Activated T-cell treated with anti-CD3 and anti-CD28 coated beads, Interleukin-2, amount 50 U/mL, for 24 hours (primary cell): ENCODE results near the gene MRPL44.

ENCODE experiments used
- DNase-seq: peaks from one replicate; pipeline ENCODE4 v3.0.0-alpha.2; 2020
- H3K27ac Mint-ChIP-seq: 2 replicates; pipeline ENCODE4 v1.8.0; 2020; ENCODE audit warnings: mild to moderate bottlenecking, mixed read lengths
- H3K27me3 Mint-ChIP-seq: 2 replicates; pipeline ENCODE4 v1.8.0; 2020; ENCODE audit warnings: mixed read lengths
- H3K36me3 Mint-ChIP-seq: 2 replicates; pipeline ENCODE4 v1.8.0; 2020; ENCODE audit warnings: low read depth, mixed read lengths
- H3K4me1 Mint-ChIP-seq: 2 replicates; pipeline ENCODE4 v1.8.0; 2020; ENCODE audit warnings: low read depth, mixed read lengths
- H3K4me3 Mint-ChIP-seq: 2 replicates; pipeline ENCODE4 v1.8.0; 2020; ENCODE audit warnings: mild to moderate bottlenecking, moderate library complexity, mixed read lengths
- H3K9me3 Mint-ChIP-seq: 2 replicates; pipeline ENCODE4 v1.8.0; 2020; ENCODE audit warnings: mixed read lengths

MRPL44 gene

DNA sequence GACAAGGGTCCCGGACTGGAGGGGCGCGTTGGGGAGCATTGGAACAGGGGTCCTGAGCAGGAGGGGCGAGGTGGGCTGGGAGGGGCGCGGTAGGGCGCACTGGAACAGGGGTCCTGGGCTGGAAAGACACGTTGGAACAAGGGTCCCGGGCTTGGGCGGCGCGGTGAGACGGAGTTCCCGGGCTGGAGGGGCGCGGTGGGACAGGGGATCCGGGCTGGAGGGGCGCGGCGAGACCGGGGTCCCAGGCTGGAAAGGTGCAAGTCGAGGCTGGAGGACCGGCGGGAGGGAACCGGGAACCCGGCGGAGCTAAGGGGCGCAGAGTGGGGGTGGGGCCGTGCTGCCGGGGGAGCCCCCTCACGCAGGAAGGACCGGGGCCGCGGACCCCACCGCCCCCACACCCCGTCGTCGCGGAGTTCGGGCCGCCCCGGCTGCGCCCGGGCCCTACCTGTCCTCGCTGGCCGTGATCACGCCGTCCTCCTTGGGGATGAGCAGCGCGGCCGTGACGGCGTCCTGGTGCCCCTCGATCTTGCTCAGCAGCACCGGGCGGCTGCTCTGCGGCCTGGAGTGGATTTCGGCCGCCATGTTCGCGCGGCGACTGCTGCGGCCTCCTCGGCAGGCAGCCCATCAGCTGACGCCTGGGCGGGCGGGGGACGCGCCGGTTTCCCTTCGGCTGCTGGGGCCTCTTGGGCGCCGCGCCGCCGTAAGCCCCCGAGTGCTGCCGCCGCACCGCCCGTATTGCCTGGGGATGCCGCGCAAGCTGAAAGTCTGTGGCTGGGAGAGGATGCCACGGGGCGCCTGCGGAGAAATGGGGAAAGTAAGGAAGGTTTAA, 12.3 kb upstream of the MRPL44 start, which contains the start of gene WDFY1:
Gene WDFY1 (minus strand): TSS at position 633 of the 829 bp plus-strand sequence. CDS start 51 bp downstream, at position 582.
- H3K4me3 Mint-ChIP-seq, result peak within 1 kb of the TSS; percentile 93
- H3K9me3 Mint-ChIP-seq, result peaks cover 4% of the 10 kb centered on the region
- peak within 1 kb of the TSS; percentile 89 for H3K27ac Mint-ChIP-seq
- H3K27me3 Mint-ChIP-seq, result no peaks in the 10 kb centered on the region
- peaks cover 62% of the 10 kb centered on the region for H3K4me1 Mint-ChIP-seq
- peak; percentile 88 for DNase-seq
- H3K36me3 Mint-ChIP-seq, result peaks cover 30% of the 10 kb centered on the region

GRCh38 chr2:223945755-223946154, 11.5 kb upstream of the MRPL44 start:
- Mint-ChIP-seq H3K36me3 (peaks cover 25% of the 10 kb centered on the region), H3K27ac (peak overlapping the region; percentile 87), H3K4me1 (peaks cover 67% of the 10 kb centered on the region), H3K9me3 (peaks cover 4% of the 10 kb centered on the region), H3K4me3 (peak overlapping the region; percentile 93), H3K27me3 (no peaks in the 10 kb centered on the region)
- DNase-seq, result no peak

DNA sequence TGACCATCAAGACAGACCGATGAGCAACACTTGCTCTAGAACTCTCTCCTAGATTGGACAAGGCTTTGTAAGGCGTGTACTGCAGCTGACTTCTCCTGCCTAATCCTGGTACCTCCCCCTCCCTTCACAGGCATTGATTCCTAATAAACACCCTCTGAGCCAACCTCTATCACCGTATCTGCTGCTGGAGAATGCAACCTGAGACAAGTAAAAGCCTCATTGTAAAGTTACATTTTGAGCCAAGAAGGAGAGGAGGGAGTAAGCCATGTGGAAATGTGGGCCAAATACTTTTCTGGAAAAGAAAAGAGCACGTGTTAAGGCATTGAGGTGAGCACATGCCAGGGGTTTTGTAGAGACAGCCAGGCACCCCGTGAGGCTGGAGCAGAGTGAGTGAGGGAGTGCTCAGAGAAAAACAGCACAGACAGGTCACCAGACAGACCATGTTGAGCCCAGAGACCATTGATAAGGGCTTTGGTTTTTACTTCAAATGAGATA, 9.5 kb upstream of the MRPL44 start:
- Mint-ChIP-seq H3K27me3 (no peaks in the 10 kb centered on the region), H3K4me3 (no peak overlapping the region), H3K27ac (peak overlapping the region; percentile 20), H3K4me1 (peaks cover 71% of the 10 kb centered on the region), H3K36me3 (peaks cover 18% of the 10 kb centered on the region), H3K9me3 (no peaks in the 10 kb centered on the region)
- no peak for DNase-seq

- no peak for DNase-seq
- Mint-ChIP-seq H3K36me3 (peaks cover 6% of the 10 kb centered on the region), H3K27ac (peak overlapping the region; percentile 90), H3K4me3 (no peak overlapping the region), H3K4me1 (peaks cover 68% of the 10 kb centered on the region), H3K27me3 (no peaks in the 10 kb centered on the region), H3K9me3 (no peaks in the 10 kb centered on the region)
Measured at GRCh38 chr2:223949241-223949840, 7.9 kb upstream of the MRPL44 start.

DNA sequence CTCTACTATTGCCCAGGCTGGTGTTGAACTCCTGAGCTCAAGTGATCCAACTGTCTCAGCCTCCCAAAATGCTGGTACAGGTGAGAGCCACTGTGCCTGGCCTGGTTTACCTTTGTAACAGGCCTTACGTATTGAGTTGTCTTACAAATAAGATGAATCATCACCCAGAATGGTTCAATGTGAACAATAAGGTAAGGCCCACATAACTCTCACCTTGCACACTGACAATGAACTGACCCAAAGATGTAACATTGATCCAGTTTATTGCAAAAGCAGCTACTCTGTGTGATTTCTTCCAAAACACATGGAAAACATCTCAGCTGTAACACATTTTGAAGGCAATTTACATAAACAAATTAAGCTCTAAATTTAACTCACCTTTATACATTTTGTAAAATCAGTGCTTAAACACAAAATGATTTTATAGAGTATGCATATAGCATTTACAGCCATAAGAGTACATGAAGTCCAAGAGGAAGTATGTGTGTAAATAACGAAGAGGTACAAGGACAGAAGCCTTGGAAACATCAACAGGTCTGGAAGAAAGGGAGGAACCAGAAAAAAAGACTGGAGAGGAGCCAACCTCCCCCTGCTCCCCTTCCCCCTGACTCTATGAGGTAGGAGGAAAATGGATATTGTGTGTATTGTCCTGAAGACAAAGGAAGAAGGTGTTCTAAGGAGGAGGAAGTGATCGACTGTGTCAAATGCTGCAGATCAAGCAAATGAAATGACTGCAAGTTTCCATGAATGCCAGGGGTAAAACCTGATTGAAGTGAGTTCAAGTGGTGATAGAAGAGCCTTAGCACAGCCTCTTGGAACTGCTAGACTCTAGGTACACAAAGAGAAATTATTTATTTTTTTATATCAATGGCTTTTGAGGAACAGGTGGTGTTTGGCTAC, 6.6 kb upstream of the MRPL44 start:
- Mint-ChIP-seq H3K9me3 (no peaks in the 10 kb centered on the region), H3K27ac (peak overlapping the region; percentile 90), H3K4me1 (peaks cover 77% of the 10 kb centered on the region), H3K4me3 (no peak overlapping the region), H3K27me3 (no peaks in the 10 kb centered on the region), H3K36me3 (no peaks in the 10 kb centered on the region)
- DNase-seq, result no peak

GRCh38 chr2:223952280-223952968, 4.8 kb upstream of the MRPL44 start:
- Mint-ChIP-seq H3K4me3 (no peak overlapping the region), H3K27ac (no peak overlapping the region), H3K27me3 (no peaks in the 10 kb centered on the region), H3K36me3 (peaks cover 3% of the 10 kb centered on the region), H3K4me1 (peaks cover 76% of the 10 kb centered on the region), H3K9me3 (no peaks in the 10 kb centered on the region)
- no peak for DNase-seq

DNA sequence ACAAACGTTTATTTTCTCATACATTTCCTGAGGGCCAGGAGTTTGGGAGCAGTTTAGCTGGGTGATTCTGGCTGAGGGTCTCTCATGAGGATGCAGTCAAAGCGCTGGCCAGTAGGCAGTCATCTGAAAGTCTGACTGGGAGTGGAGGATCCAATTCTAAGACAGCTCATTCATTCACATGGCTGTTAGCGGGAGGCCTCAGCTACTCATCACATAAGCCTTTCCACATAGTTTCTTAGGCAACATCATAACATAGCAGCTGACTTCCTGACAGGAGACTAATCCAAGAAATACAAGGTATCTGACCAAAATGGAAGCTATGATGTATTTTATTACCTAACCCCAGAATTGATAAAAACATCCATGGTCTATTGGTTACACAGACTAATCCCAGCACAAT, 2.9 kb upstream of the MRPL44 start:
- Mint-ChIP-seq H3K27me3 (no peaks in the 10 kb centered on the region), H3K27ac (peak overlapping the region; percentile 22), H3K9me3 (no peaks in the 10 kb centered on the region), H3K4me3 (no peak overlapping the region), H3K4me1 (peaks cover 76% of the 10 kb centered on the region), H3K36me3 (peaks cover 13% of the 10 kb centered on the region)
- no peak for DNase-seq

DNA sequence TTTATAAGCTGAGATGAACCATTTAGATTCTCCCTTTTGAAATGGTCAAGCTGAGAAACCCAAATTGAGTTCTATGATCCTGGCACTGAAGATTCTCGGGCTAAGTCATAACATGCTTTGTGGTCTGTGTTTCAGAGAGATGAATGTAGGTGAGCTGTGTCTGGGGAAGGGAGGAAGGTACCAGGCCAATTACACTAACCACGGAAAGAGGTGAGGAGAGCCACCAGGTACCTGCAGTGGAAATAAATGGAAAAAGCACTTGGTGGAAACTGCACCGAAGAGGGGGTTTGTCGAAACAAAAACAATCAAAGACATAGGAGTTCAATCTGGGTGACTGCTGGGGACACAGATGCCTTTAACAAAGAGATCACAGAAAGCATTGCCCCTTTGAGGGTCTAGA, 963 bp upstream of the MRPL44 start:
- Mint-ChIP-seq H3K27ac (peak overlapping the region; percentile 96), H3K36me3 (peaks cover 32% of the 10 kb centered on the region), H3K4me3 (peak overlapping the region; percentile 97), H3K4me1 (peaks cover 79% of the 10 kb centered on the region), H3K9me3 (no peaks in the 10 kb centered on the region), H3K27me3 (no peaks in the 10 kb centered on the region)
- DNase-seq, result no peak

GRCh38 chr2:223959688-223960087, 2.4 kb downstream of the MRPL44 start:
- Mint-ChIP-seq H3K36me3 (peaks cover 57% of the 10 kb centered on the region), H3K27me3 (no peaks in the 10 kb centered on the region), H3K4me1 (peaks cover 80% of the 10 kb centered on the region), H3K4me3 (peak overlapping the region; percentile 69), H3K27ac (peak overlapping the region; percentile 69), H3K9me3 (no peaks in the 10 kb centered on the region)
- DNase-seq, result no peak

- Mint-ChIP-seq H3K36me3 (peaks cover 77% of the 10 kb centered on the region), H3K27ac (no peak overlapping the region), H3K4me1 (peaks cover 26% of the 10 kb centered on the region), H3K4me3 (no peak overlapping the region), H3K27me3 (no peaks in the 10 kb centered on the region), H3K9me3 (no peaks in the 10 kb centered on the region)
- no peak for DNase-seq
Measured at GRCh38 chr2:223967981-223968380, 10.7 kb downstream of the MRPL44 start.

DNA sequence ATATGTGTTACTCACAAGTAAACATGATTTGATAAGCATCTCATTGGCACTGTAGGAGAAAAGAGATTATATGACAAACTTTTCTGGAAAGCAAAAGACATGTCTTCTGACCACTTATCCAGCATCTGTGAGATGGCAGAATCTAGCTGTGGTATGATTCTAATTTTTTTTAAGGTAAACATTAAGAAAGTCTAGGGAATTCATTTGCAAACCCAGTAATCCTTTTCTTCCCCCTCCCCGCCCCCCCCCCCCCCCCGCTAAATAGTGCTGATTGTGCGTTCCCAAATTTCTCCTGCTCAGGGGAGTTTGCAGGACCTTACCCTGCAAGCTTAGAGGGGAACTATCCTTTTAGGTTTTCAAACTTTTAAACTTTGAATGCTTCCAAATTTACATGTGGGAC, 12.1 kb downstream of the MRPL44 start:
- Mint-ChIP-seq H3K36me3 (peaks cover 67% of the 10 kb centered on the region), H3K4me1 (peaks cover 15% of the 10 kb centered on the region), H3K27me3 (no peaks in the 10 kb centered on the region), H3K27ac (no peak overlapping the region), H3K4me3 (no peak overlapping the region), H3K9me3 (no peaks in the 10 kb centered on the region)
- no peak for DNase-seq

DNA sequence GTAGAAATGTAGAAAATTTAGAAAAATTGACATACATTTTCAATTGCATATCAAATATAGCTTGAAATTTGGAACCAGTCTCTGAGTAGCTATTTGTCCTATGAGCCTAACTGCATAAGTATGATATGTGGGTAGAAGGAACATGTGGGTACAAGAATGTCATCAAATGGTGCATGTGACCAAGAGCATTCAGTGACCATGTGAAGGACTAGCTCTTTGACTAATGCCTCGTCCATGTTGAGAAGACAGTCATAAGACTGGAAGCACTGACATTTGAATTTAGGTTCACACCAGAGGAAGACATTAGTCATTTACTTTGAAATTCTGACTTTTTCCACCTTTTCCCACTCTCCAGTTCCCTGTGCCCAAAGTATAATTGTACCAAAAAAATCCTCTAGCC, 12.6 kb downstream of the MRPL44 start:
- peaks cover 13% of the 10 kb centered on the region for H3K4me1 Mint-ChIP-seq
- DNase-seq, result no peak
- peak overlapping the region; percentile 35 for H3K27ac Mint-ChIP-seq
- H3K4me3 Mint-ChIP-seq, result no peak overlapping the region
- H3K9me3 Mint-ChIP-seq, result no peaks in the 10 kb centered on the region
- H3K36me3 Mint-ChIP-seq, result peaks cover 62% of the 10 kb centered on the region
- no peaks in the 10 kb centered on the region for H3K27me3 Mint-ChIP-seq

- H3K9me3 Mint-ChIP-seq, result no peaks in the 10 kb centered on the region
- peaks cover 56% of the 10 kb centered on the region for H3K36me3 Mint-ChIP-seq
- H3K27ac Mint-ChIP-seq, result no peak overlapping the region
- no peaks in the 10 kb centered on the region for H3K27me3 Mint-ChIP-seq
- no peak overlapping the region for H3K4me3 Mint-ChIP-seq
- peaks cover 10% of the 10 kb centered on the region for H3K4me1 Mint-ChIP-seq
- no peak for DNase-seq
Measured at GRCh38 chr2:223970343-223971128, 13.3 kb downstream of the MRPL44 start.
